GM23338 (cell line): Measurements from ENCODE around the gene CFAP410. TPM values are rescaled to one million over a fixed set of nuclear protein-coding genes. Genes with fewer than 3 reads are reported as not detected.
A peak's percentile ranks its signal among the peaks of the same experiment; 100 is the strongest.

ENCODE experiments used
- ATAC-seq: fragments of 200-7000 bp; cut with Tn5 transposase; 3 replicates; pipeline ENCODE4 v1.9.1; 2020
- DNase-seq: peaks from one replicate; pipeline ENCODE4 v3.0.0-alpha.2; 2015; ENCODE audit warnings: low spot score
- H2AFZ ChIP-seq: fragments of 200-600 bp; sonication (generic); 2 replicates; pipeline ENCODE4 v1.8.0; 2016; ENCODE audit warnings: antibody characterized with exemption, mild to moderate bottlenecking, moderate library complexity
- H3F3A ChIP-seq: fragments of 200-600 bp; sonication (generic); replicated peaks from 2 replicates; pipeline ENCODE4 v1.8.0; 2017; ENCODE audit warnings: antibody characterized with exemption, mixed run types, low read depth
- H3K27ac ChIP-seq: fragments of 200-600 bp; sonication (generic); 2 replicates; pipeline ENCODE4 v1.6.1; 2016; ENCODE audit warnings: low read depth
- H3K27me3 ChIP-seq: fragments of 200-600 bp; sonication (generic); 2 replicates; pipeline ENCODE4 v1.8.0; 2016; ENCODE audit warnings: mild to moderate bottlenecking, mixed run types, moderate library complexity; ENCODE audit not compliant: insufficient read depth
- H3K36me3 ChIP-seq: fragments of 200-600 bp; sonication (generic); 2 replicates; pipeline ENCODE4 v1.8.0; 2016; ENCODE audit warnings: mild to moderate bottlenecking; ENCODE audit not compliant: insufficient read depth
- H3K4me1 ChIP-seq: fragments of 200-600 bp; sonication (generic); 2 replicates; pipeline ENCODE4 v1.8.0; 2016; ENCODE audit warnings: mild to moderate bottlenecking, moderate library complexity; ENCODE audit not compliant: insufficient read depth
- H3K4me2 ChIP-seq: fragments of 200-600 bp; sonication (generic); 2 replicates; pipeline ENCODE4 v1.7.1; 2017; ENCODE audit warnings: mixed run types
- H3K4me3 ChIP-seq: fragments of 200-600 bp; sonication (generic); 2 replicates; pipeline ENCODE4 v1.6.1; 2016; ENCODE audit warnings: mixed run types
- H3K79me2 ChIP-seq: fragments of 200-600 bp; sonication (generic); replicated peaks from 2 replicates; pipeline ENCODE4 v1.8.0; 2017; ENCODE audit warnings: mild to moderate bottlenecking; ENCODE audit not compliant: insufficient read depth
- H3K9me2 ChIP-seq: fragments of 200-600 bp; sonication (generic); 2 replicates; pipeline ENCODE4 v1.8.0; 2017; ENCODE audit not compliant: insufficient read depth
- H4K20me1 ChIP-seq: fragments of 200-600 bp; sonication (generic); replicated peaks from 2 replicates; pipeline ENCODE4 v1.8.0; 2017; ENCODE audit warnings: mild to moderate bottlenecking; ENCODE audit not compliant: insufficient read depth
- H3K27ac Mint-ChIP-seq: 2 replicates; pipeline ENCODE4 v1.8.0; 2020; ENCODE audit warnings: inconsistent platforms, mild to moderate bottlenecking, moderate library complexity, mixed read lengths
- H3K27me3 Mint-ChIP-seq: 3 replicates; pipeline ENCODE4 v1.8.0; 2022; ENCODE audit warnings: low read depth, mild to moderate bottlenecking, moderate library complexity, mixed read lengths, inconsistent platforms; ENCODE audit not compliant: insufficient read depth, poor library complexity
- H3K36me3 Mint-ChIP-seq: 3 replicates; pipeline ENCODE4 v1.8.0; 2021; ENCODE audit warnings: low read depth, mild to moderate bottlenecking, inconsistent platforms, moderate library complexity, mixed read lengths
- H3K4me1 Mint-ChIP-seq: 3 replicates; pipeline ENCODE4 v1.8.0; 2020; ENCODE audit warnings: mild to moderate bottlenecking, inconsistent platforms, mixed read lengths
- H3K4me3 Mint-ChIP-seq: 3 replicates; pipeline ENCODE4 v1.8.0; 2021; ENCODE audit warnings: moderate library complexity, mild to moderate bottlenecking, inconsistent platforms, mixed read lengths
- H3K9me3 Mint-ChIP-seq: 3 replicates; pipeline ENCODE4 v1.8.0; 2020; ENCODE audit warnings: moderate library complexity, mild to moderate bottlenecking, inconsistent platforms, mixed read lengths
- CREB1 ChIP-seq: fragments of 250-450 bp; sonication (Bioruptor Pico); IDR thresholded peaks from 2 replicates; pipeline ENCODE4 v1.5.0; 2020; ENCODE audit warnings: low read depth, mild to moderate bottlenecking, moderate library complexity
- CTCF ChIP-seq, 2 experiments: fragments of 200-600 bp in 1 of 2; sonication (generic) in 1 of 2; conservative IDR thresholded peaks; 2 replicates each; pipeline versions ENCODE4 v1.5.1 to v1.6.1; 2016 to 2017; ENCODE audit warnings: antibody characterized with exemption in 2 of 2, low read depth in 2 of 2, mild to moderate bottlenecking in 2 of 2, moderate library complexity in 1 of 2
- ETS1 ChIP-seq: IDR thresholded peaks from 2 replicates; pipeline ENCODE4 v1.6.1; 2016; ENCODE audit warnings: antibody characterized with exemption
- POLR2AphosphoS5 ChIP-seq: IDR thresholded peaks from 2 replicates; pipeline ENCODE4 v1.6.1; 2016; ENCODE audit warnings: antibody characterized with exemption, low read depth
- REST ChIP-seq: IDR thresholded peaks from one replicate; pipeline ENCODE4 v1.6.1; 2018; ENCODE audit warnings: antibody characterized with exemption; ENCODE audit not compliant: unreplicated experiment
- STAT1 ChIP-seq: IDR thresholded peaks from one replicate; pipeline ENCODE4 v1.6.1; 2016; ENCODE audit warnings: antibody characterized with exemption; ENCODE audit not compliant: unreplicated experiment
- ZNF331 ChIP-seq: fragments of 250-450 bp; sonication (Bioruptor Pico); IDR thresholded peaks from 2 replicates; pipeline ENCODE4 v1.5.0; 2020; ENCODE audit warnings: low read depth, mild to moderate bottlenecking, moderate library complexity
- ZNF462 ChIP-seq: fragments of 250-450 bp; sonication (Bioruptor Pico); IDR thresholded peaks from 2 replicates; pipeline ENCODE4 v1.5.0; 2020; ENCODE audit warnings: mild to moderate bottlenecking, moderate library complexity
- polyA plus RNA-seq: library from polyadenylated mRNA; unstranded; fragments of >200 nt; fragmentation: Nextera tagmentation; extraction: Ambion mirVana; gene quantifications from 2 replicates; pipeline ENCODE4 v1.2.1, GENCODE V29; 2016
- total RNA-seq: library from RNA; depleted of rRNA; stranded (reverse); fragments of >200 nt; shearing (Covaris generic); gene quantifications from 2 replicates; pipeline ENCODE4 v1.2.3, GENCODE V29; 2014

The CFAP410 gene
- total and polyA plus RNA-seq, 2 experiments from 2014 or later = 11.0 to 24.0 TPM

GRCh38 chr21:44377201-44377921, 38.2 kb upstream of the CFAP410 start:
- peak overlapping the region; percentile 83 for H2AFZ ChIP-seq
- no peaks in the 10 kb centered on the region for H3K27me3 ChIP-seq
- Mint-ChIP-seq H3K36me3 (peaks cover 4% of the 10 kb centered on the region; the same call in 1 of the 3 replicates), H3K9me3 (peaks cover 29% of the 10 kb centered on the region), H3K27me3 (peaks cover 6% of the 10 kb centered on the region), H3K4me3 (no peak overlapping the region), H3K27ac (no peak overlapping the region), H3K4me1 (peaks cover 15% of the 10 kb centered on the region; the same call in 2 of the 3 replicates)
- H3K4me1 ChIP-seq = no peaks in the 10 kb centered on the region
- H3K27ac ChIP-seq = no peak overlapping the region
- H3K36me3 ChIP-seq = no peaks in the 10 kb centered on the region
- ATAC-seq (peak; percentile 73), DNase-seq (peak; percentile 66)
- no peak overlapping the region for H3K4me3 ChIP-seq
- TF ChIP-seq POLR2AphosphoS5 (no peak), CTCF (conservative IDR thresholded peaks at IDR 0.05; ENCODE audit: low read depth in 2 of 2) (peak; percentile 45 to 60), ETS1 (no peak), ZNF462 (no peak), STAT1 (no peak), REST (no peak), ZNF331 (no peak), CREB1 (no peak)
- H3F3A ChIP-seq = no peaks in the 10 kb centered on the region
- no peaks in the 10 kb centered on the region for H3K79me2 ChIP-seq
- H4K20me1 ChIP-seq = no peaks in the 10 kb centered on the region
- no peaks in the 10 kb centered on the region for H3K9me2 ChIP-seq
- H3K4me2 ChIP-seq = no peak overlapping the region
